GM18502 (cell line): ENCODE results near the gene HABP2.

ENCODE experiments used
- ATAC-seq: cut with Tn5 transposase; IDR thresholded peaks from one replicate; pipeline ENCODE4 v1.9.1; 2021; ENCODE audit warnings: mild to moderate bottlenecking; ENCODE audit not compliant: unreplicated experiment, poor library complexity

Gene HABP2

DNA sequence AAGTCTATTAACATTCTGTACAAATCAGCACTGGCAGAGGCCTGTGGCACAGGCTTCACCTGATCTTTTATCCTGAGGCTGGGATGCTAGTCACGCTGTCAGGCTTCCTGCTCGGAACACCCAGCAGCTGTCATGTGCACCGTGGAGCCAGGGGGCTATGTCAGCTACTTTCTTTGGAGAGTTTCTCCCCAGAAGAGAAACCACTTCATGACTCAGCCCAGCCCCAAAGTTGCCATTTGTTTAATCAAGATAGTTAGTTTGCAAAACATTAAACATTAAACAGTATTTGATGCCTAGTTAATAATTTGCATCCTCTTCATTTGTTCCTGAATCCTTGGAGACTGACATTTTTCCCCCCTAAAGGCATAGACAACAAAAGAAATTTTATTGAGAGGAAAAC, at the start of gene HABP2:
Gene HABP2, plus strand, starts transcription at position 353 of the 400 bp plus-strand sequence. CDS start 69 bp downstream, outside the sequence.
- ATAC-seq = no peak

DNA sequence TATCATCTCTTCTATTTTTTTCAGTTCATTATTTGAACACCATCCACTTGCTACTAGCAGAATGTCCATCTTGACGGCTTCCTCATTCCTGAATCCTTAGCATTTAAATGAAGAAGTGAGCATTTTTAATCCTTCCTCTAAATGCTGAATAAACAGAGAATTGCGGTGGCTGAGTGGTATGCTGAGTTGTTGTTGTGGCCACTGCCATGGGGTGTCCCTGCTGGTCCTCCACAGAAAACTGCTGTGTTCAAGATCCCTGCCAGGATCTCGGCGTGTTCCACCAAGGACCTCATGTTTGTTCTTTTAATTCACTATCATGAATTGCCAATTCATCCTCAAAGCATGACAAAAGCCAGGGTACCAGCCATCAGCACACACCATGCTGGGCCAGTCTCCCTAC, 48.9 kb upstream of the HABP2 start:
- no peak for ATAC-seq

DNA sequence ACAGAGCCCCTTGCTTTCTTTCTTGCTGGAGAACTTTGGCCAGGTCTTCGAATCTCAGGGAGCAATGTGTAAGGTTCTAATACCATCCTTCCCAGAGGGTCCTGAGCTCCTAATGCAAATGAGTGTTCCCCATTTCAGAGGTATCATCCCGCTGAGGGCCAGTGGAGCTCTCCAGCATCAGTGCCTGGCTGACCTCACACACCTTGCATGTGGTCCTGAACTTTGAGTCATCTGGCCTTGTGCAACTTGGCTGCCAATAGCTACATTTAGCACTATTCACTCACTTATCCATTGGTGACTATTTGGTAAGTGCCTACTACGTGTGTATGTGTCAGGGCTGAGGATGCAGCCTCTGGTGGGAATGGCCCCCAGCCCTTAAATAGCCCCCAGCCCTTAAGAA, 48.4 kb upstream of the HABP2 start:
- ATAC-seq = no peak

DNA sequence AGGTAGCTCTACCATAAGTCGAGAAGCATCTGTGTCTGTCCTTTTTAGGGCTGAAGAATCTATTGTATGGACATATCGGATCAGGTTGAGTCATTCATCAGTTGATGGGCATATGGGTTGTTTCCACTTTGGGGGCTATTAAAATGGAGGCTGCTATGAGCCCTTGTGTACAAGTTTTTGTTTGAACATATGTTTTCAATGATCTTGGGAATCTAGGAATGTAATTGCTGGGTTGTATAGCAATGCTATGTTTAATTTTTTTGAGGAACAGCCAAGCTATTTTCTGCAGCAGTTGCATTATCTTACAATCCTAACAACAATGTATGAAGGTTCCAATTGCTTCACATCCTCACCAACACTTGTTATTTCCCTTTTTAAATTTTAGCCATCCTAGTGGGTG, 46.4 kb upstream of the HABP2 start:
- ATAC-seq = no peak

DNA sequence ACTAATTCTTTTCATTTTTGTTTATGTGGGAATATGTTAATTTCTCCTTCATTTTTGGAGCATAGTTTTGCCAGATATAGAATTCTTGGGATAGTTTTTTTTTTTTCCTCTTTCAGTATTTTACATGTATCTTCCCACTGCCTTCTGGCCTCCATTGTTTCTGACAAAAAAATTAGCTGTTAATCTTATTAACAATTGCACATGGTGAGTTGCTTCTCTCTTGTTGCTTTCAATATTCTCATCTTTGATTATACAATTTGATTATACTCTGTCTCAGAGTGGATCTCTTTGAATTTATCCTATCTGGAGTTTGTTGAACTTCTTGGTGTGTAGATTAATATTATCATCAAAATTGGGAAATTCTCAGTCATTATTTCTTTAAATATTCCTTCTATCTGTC, 41.4 kb upstream of the HABP2 start:
- no peak for ATAC-seq

DNA sequence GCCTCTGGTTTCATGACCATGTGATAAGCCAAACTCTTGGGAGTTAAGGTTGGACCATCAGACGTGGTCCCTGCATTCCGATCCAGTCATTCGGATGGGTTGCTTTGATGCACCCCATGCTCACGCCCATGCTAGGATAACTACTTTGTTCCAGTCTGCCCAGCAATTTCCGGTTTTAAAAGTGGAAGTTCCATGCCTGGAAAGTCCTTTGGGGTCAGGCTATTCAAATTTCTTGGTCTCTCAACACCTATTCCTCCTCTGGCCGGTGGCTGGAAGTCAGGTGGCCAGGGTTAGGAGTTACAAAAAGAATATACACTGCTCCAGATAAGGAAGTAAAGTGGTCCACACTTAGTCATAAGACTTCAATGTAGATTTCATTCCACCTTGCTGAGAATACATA, 37.7 kb upstream of the HABP2 start:
- no peak for ATAC-seq

DNA sequence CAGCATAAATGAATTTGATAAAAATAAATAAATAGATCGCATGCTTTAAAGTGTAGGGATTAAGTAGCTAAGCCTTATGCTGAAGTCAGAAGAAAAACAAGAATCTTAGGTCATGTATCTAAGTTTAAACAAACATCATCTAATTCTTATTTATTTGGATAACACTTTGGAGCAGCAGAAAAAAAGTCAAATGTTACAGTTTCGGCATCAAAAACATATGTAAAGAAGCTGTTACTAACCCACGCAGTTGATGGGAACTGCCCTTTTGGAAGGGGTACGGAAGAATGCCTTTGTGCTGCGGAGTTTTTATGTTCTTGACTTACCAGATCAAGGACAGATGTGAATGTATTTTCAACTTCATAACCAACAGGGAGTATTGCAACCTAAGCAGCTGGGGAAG, 37.3 kb upstream of the HABP2 start:
- no peak for ATAC-seq

DNA sequence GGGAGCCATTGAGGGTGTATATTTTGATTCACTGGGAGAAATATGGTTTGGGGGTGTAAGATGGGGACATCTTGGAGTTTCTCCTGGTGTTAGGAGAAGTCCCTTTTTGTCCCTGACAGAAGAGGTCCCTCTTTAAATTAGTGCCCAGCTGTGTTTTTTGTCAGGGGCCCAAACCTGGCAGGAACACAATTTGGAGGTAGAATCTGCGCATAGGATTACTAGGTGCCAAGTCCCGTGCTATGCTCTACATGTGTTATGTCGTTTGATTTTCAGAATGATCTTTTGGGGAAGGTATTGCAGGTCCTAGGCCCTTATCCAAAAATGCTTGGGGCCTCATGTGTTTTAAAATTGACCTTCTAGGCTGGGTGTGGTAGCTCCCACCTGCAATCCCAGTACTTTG, 36.8 kb upstream of the HABP2 start:
- no peak for ATAC-seq

DNA sequence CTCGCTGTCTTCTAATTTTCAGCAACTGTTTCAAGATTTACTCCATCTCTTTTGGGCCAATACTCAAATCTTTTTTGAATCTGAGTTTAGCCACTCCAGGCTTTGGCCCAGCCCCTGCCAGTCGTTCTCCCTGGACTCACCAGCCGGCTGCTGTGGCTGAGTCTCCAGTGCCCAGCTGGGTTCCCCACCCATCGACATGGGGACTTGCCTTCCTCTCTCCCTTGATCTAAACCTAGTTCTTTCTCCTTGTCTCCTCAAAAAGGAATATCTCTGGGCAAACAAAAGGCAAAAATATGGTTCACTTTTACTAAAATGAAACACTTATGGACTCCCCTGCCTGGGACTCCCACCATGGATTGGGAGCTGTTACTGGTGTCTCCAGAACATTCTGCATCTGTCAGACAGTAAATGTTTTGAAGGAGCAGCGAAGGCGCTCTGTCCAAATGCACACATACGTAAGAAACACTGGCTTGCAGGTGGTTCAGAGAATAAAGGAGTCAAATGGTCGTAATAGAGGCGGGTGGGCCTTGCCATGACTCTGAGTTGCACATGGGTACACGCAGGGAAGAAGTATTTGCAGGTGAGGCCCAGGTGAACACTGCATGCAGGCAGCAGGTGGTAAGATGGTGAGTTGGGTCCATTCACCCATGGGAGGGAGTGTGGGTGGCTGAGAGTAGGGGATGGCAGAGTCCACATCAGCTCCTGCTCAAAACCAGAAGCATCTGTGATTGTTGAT, 35.5 kb upstream of the HABP2 start:
- no peak for ATAC-seq

DNA sequence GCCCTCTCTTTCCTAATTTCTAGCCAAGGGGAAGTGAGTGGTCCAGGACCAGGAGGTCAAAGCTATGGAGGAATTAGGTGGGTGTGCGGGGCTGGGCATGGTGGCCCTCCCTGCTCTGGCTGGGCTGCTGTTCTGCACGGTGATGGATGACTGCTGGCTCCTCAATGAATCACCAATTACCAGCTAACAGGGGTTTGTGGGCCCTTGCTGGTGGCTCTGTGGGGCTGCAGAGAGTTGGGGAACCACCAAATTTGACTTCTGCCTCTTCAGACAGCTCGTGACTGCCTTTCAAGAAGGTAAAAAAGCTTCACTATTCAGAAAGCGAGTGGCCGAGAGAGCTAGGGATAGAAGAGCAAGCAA, 35.0 kb upstream of the HABP2 start:
- ATAC-seq = no peak

DNA sequence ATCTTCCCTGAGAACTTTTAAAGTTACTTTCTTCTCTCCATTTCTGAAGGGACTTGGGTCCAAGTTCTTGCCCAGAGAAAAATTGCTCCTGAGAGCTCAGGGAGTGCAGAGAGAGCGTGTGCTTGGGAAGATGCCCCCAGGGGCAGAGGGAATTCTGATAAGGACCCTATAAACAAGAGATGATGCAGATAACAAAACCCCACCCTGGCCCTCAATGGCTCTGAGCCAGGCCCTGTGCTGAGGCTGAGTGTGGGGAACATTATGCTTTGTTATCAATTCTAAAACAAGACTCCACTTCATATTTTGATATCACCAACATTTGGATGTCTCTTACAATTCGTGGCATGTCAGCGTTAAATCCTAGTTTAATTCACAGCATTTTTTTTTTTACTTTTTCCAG, 34.4 kb upstream of the HABP2 start:
- ATAC-seq = no peak

DNA sequence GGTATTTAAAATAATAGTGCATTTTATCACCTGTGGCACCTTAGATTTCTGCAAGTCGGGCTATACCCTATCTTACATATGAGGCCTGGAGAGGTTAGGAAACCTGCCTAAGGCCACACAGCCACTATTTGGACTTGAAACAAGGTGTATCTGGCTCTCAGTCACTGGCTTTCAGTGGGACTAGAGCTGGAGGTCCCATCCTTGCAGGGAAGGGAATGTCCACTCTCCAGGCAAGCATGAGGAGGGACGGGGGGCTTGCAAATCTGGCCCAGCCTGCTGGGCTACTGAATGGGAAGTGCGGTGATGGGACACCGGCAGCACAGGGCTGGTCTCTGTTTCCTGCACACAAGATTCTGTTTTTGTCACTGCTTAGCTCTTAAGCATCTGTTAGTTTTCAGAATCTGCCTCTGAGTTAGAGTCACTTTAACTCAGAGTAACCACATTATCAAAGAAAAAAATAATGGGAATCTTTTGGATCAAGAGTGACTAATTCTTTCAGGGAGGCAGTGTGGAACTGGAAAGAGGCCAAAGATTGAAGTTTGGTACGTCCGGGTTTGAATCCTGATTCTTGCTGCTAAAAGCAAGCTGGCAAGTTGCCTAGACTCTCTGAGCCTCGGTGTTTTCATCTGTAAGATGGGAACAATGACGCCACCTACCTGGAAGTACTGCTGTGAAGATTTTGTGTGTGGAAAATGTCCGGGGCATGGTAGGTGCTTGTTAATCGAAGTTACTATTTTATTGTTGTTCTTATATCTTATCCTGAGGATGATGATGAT, 33.8 kb upstream of the HABP2 start:
- no peak for ATAC-seq

DNA sequence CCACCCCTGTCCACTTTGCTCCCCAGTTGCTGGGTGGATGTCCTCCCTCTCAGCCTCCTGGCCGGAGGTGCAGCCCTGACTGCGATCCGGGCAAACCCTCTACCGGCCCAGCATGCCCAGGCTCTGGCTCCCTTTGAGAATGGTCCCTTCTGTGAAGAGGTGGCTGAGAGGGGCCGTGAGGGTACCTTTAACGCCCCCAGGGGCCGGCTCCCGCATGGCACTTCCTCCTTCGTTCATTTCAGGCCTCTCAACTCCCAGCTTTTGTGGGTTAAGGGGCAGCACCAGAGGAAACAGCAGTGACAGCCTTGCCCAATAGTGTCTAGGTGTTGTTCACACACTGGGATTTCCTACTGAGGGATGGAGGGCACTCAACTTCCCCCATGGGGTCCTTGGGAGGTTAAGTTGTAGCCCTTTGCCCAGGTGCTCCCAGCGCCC, 33.2 kb upstream of the HABP2 start:
- ATAC-seq = no peak

DNA sequence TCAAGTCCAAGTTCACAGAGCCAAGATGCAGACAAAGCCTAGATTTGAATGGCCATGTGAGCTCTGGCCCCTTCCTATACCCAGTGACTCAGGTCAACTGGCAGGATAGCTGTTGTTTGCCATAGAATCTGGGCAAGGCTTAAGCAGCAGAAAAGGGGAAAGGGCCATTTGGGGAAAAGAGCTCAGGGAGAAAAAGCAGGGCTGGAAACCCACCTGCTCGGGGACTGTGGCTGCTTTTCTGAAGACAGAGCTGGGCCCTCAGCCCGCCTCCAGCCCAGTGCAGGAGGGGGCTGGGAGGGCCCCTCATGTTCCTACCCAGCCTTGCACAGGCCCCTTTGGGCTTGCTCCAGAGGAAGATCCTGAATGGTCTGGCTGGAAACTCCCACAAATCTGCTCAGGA, 32.6 kb upstream of the HABP2 start:
- ATAC-seq = no peak

DNA sequence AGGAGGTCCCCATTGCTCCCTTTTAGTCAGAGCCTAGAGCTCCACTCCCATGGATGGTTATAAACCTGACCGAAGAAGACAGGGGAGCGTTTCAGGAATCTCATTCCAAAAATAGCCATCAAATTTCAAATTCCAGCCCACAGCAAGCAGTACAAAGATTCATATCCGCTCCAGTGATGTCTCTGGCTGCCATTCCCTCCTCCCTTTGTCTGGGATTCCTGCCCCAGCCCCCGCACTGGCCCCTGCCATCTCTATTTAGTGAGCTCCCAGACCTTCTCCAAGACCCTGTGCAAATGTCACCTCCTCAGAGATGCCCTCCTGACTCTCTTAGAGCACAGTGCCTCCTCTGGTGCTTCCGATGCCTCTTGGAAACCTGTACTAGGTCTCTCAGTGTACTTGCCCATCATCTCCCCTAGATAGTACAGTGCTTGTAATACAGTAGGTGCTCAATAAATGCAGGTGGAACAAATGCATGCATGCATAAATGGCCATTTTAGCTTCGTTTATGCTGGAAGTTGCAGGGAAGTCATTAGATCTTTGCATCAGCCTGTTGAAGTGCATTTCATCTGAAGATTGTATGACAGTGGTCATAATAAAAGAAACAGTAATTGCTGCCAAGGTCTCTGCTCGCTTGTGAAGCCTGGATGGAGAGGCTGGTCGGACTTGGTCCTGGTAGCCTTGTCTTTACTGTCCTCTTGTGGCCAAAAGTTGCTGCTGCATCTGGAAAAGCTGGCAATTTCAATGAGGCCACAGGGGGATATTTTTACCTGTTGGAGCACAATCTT, 32.0 kb upstream of the HABP2 start:
- ATAC-seq = peak; percentile 75

DNA sequence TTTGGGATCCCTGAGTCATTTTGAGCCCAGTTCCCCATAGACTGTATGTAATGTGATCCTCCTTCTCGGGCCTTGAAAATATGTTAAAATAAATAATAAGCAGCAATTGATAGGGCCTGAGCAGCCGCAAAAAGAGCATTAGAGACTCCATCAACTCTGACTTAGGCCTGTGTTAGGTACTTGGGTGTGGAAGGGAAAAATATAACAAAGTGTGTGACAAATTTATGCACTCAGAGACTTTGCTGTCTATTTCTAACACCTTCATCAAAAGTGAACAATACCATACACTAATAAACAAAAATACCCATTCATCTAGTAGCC, 31.4 kb upstream of the HABP2 start:
- no peak for ATAC-seq

DNA sequence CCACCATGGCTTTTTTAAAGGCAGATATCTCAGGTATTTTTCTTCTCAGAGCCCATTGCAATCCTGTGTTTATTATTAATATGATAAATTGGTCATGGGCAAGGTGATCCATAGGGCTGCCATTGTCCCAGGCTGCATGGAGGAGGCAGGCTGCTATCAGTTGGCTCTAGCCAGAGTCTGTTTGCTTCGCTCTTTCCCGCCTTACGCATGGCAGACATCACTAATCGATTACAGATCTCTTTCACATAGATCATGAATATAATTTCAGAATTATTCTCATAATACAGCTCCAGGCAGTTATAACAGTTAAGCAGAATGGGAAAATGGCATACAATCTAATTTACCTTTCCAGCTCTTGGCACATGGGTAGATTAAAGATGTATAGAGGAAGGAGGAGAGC, 30.4 kb upstream of the HABP2 start:
- ATAC-seq = no peak

DNA sequence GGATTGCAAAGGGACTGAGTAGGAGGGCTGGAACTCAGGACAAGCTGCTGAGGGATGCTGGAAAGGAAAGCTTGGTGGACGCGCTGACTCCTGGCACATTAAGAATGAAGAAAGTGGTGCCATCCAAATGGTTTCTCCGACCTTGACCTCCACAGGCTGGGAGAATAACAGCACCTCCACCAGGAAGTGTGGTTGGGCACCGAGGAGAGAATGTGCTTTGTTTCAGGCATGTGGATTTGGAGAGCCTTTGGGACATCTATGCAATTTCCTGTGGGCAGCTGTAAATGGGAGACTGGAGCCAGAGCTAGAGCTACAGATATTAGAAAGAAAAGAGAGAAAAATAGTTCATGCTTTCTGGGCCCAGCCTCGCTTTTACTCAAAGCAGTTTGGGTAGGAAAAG, 29.8 kb upstream of the HABP2 start:
- no peak for ATAC-seq

DNA sequence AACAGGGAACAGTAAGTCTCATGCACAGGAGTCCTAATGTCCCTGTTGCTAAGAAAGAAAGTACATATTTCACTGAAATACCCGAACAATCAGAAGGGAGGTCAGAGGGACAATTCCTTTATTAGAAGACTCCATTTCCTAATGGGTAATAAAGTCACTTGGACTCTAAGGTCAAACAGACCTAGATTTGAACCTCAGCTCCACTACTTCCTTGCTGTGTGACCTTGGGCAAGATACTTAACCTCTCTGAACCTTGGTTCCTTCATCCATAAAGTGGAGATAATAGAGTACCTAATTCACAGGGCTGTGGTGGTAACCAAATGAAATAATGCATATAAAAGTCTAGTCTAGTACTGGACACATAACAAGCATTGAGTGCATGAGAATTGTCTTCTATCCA, 29.2 kb upstream of the HABP2 start:
- no peak for ATAC-seq

DNA sequence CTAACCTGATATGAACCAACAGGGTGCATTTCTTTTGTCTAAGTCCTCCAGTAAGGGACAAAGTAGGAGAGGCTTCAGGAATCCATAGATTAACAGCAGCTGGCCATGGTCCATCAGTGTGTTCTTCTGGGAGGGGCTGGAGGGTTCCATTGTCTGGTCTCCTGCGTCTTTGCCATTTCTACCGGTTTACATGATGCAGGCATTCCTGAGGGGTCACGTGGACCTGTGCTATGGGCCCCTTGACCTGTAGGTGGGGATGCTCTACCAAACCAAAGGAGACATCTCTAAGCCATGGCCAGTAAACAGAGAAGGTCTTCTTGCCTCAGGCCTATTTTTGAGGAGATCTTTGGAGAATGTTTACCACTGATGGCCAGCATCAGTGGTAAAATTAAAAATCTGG, 28.7 kb upstream of the HABP2 start:
- no peak for ATAC-seq
